ENCODE results near the gene SERTAD1.
"Not testable (repeated sequence)": the region's sequence is repeated elsewhere in the genome, so short reads cannot be mapped to it uniquely, and the experiment has no call there.

Gene SERTAD1

DNA sequence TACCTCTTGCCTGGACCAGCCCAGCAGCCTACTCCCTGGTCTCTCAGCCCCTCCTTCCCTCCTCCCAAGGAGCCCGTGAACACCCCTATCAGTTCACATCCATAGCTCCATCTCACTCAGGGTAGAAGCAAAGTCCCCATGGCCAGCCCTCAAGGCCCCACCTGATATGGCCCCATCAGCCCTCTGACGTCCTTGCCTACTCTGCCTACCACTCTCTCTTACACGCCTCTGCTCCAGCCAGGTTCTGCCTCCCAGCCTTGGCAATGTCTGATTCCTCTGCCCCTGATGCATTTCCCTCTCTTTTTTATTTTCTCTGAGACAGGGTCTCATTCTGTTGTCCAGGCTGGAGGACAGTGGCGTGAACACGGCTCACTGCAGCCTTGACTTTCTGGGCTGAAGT is 26.2 kb upstream of the SERTAD1 start:
- DNase-seq (ENCODE audit: low read depth, low spot score), result no peak

DNA sequence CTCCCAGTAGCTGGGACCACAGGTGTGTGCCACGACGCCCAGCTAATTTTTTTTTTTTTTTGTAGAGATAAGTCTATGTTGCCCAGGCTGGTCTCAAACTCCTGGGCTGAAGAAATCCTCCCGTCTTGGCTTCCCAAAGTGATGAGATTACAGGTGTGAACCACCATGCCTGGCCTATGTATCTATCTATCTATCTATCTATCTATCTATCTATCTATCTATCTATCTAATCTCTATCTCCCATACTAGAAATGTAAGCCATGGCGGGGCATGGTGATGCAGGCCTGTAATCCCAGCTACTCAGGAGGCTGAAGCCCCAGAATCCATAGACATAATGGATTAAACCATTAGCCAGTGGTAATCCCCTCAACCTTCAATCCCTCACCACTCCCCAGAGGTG is 24.9 kb upstream of the SERTAD1 start:
- no peak for DNase-seq (ENCODE audit: low read depth, low spot score)

DNA sequence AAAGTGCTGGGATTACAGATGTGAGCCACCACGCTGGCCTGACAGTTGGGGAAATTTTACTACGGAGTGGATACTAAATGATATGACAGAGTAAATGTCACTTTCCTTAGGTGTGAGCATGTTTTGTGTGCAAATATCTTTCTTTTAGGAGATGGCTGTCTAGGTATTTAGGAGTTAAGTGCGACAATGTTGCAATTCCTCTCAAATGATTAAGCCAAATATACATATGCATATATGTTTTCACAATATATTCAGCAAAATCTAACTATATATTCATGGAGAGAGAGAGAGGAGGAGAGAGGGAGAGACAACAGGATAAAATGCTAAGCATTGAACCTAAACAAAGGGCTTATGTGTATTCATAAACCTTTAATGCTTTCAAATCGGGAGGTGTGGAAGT is 23.7 kb upstream of the SERTAD1 start:
- no peak for DNase-seq (ENCODE audit: low read depth, low spot score)

DNA sequence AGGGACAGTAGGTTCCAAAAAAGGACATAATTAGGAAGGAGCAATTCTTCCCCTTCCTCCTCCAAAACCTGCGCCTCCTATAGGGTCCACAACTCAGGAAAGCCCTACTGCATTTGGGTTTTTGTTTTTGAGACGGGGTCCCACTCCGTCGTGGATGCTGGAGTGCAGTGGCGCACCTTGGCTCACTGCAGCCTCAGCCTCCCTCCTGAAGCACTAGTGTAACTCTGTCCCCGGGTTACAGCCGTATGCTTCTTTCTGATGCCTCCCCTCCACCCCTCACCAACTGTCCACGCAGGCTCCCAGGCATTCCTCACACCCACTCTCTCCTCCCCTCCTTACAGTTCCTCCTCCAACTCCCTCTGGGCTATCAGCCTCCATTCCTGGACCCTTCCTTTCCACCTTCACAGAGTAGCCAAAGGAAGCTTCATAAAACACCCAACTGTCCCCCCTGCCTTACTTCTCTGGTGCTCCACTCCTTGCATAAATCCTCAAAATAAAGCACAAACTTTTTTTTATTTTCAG is 20.5 kb upstream of the SERTAD1 start:
- DNase-seq (ENCODE audit: low read depth, low spot score), result no peak

DNA sequence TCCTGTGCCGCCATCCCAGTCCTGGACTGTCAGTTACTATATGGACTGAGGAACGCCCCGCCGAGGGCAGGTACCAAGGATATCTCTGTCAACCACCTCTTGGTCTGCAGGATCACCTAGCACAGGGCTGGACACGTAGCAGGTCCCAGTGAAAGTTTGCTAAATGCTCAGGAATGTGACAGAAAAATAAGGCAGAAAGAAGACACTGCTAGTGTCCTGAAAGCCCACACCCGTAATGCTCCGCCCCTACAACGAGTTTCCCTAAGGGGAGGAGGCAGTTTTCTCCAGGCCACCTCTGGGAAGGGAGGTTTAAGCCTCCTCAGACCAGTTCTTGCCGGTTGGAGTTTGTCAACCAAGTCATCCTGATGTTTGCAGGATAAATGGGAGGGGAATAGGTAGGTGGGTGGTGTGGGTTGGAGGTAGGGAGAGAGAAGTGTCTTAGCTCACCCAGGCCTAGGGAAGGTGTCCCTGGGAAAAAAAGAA is 20.0 kb upstream of the SERTAD1 start:
- DNase-seq (ENCODE audit: low read depth, low spot score), result no peak

DNA sequence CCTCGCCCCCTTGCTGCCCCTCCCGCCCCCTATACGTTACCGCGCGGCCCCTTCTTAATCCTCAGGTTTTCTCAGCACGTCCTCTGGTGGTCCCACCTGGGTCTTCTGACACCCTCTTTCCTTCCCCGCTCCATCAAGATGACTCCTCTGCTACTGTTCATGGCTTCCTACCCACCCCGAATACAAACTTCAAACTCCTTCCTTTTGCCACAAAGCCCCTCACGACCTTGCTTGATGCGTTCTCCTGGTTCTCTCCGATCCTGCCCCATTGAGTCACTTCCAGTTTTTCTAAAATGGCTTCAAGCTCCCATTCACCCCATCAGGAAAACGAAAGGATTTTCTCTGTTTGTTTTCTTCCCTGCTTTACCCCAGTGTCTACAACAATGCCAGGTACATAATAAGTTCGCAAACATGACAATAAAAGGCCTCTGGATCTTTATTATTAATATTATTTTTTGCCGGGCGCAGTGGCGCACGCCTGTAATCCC is 19.1 kb upstream of the SERTAD1 start:
- DNase-seq (ENCODE audit: low read depth, low spot score), result no peak

DNA sequence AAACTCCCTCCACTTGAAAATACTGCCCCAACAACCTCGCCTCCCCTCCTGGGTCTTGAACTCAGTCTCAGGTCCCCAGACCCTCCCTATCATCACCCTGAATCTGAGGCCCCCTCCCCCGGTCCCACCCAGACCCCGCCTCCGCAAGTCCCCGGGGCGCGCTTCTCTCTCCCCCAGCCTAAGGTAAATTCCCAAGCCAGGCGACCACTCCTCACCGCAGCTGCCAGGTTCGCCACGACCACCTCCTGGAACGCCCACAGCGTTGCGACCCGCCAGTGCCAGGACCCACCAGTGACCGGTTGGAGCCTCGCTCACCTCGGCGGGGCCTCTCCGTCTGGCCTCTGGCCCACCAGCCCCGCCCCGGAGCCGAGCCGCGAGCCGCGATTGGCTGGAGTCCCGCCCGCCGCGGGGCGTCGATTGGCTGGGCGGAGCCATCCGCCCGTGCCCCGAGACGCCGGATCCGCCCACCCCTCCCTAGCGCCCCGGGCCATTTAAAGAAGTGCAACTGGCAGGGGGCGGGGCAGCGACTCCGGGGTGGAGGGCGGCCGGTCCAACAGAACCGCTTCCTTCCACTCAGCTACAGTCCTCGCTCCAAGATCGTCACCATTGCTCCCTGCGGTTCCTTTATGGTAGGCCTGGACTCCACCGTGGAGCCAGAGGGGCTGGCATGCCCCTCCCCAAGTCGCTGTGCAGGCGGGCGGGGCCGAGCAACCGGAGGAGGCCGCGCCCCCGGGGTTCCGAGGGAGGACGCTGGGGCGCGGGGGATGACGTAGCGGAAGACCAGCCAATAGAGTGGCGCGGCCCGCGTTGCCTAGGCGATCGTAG is 18.4 kb upstream of the SERTAD1 start, which contains the start of gene SERTAD3:
TSS of gene SERTAD3 (minus strand) at position 336 of the 825 bp plus-strand sequence. CDS start 2,255 bp downstream, outside the sequence.
- peak; percentile 86 for DNase-seq (ENCODE audit: low read depth, low spot score)

DNA sequence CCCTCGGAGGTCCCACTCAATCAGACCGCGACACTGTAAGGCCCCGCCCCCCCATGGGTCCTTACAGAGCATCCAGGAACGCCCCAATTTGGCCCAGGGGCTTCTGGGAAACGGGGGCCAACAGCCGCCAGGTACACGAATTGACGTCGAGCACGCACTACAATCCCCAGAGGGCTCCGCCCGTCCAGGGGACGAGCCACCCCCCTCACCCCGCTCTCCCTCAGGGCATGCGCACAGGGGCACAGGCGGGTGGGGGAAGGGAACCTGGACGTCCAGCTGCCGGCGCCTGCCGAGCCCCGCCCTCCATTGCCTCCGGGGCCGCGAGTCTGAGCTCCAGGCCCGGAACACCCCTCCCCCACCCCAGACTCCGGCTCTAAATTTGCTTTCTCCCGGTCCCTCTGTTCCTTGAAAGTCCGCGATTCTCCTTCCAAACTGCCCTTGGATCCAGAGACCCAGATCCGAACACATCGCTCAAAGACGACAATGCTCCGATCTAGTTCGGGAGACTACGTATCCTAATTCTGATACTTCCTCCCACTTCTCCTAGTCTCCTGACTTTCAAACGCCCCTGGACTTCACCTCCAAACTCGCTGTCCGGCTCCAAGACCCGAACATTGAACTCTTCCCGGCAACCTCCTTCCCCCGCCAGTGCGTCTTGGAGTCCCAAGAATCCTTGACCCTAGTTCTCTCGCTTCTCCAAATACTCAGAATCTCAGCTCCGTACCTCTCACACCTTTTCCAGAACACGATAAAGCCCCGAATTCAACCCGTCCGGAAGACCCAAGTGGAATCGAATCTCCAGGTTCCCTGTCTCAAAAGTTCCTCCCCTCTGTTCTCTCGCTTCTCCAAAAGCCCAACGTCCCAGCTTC is 17.6 kb upstream of the SERTAD1 start:
- peak; percentile 97 for DNase-seq (ENCODE audit: low read depth, low spot score)

DNA sequence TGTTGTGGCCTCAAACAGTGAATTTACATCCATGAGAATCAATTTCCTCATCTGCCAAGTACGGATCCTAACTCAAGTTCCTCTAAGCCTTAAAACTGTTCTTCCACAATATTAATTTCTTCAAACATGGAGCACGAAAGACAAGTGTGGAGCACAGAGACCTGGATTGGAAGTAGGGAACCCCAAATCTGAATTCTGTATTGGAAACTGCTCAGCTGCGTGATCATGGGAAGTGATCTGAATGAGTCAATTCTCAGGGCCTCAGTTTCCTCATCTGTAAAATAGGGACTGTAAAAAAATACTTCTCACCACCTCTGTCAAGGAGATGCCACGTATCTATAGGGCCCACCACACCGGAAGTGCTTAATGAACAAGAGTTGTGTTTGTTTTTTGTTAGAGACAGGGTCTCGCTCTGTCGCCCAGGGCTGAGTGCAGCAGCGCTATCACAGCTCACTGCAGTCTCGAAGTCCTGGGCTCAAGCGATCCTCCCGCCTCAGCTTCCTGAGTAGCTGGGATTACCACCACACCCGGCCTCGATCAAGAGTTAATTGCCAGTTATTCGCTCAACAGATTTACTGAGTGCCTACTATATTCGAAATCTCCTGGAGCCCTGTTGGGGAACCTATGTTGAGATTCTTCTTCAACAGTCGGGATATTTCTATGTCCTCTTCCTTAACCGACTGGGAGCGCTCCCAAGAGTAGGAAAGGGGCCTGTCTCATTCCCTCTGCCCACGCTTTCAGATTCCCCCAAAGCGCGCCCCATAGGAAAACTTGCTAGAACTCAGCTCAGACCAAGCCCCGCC is 16.7 kb upstream of the SERTAD1 start:
- DNase-seq (ENCODE audit: low read depth, low spot score), result no peak

DNA sequence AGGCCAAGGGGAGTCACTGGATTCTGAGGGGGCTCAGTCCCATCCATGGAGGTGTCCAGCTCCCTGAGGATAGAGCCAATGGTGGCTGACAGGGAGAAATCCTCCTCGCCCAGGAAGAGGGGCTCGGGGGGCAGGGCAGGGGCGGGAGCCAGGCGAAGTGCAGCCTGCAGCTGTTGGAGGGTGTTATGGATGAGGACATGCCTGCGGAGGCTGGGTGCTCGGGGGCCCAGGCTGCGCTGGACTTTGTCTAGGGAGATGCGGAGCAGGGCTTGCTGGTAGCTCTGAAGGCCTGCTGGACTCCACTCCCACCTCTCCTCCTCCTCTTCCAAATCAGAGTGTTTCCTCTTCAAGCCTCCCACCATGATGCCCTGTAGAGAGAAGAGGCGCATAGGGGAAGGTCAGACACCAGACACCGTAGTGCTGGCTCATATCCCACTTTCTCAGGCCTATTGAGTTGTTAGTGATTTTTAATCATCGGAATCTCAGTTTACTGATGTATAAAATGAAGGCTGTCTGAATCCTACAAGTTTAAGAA is 16.0 kb upstream of the SERTAD1 start:
- DNase-seq (ENCODE audit: low read depth, low spot score), result no peak

DNA sequence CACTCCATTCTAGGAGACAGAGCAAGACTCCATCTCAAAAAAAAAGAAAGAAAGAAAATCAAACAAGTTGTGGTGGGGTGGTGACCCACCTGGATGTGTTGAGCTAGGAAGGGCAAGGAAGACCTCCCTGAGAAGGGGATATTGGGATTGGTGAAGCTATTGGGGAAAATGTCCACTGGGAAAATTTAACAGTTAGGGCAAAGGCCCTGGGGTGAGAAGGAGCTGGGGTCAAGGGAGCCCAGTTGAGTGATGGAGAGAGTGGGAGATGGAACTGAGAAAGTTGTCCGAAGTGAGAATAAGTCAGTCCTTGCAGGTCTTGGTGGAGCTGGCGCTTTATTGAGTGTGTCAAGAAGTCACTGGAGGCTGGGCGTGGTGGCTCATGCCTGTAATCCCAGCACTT is 12.5 kb upstream of the SERTAD1 start:
- no peak for DNase-seq (ENCODE audit: low read depth, low spot score)

DNA sequence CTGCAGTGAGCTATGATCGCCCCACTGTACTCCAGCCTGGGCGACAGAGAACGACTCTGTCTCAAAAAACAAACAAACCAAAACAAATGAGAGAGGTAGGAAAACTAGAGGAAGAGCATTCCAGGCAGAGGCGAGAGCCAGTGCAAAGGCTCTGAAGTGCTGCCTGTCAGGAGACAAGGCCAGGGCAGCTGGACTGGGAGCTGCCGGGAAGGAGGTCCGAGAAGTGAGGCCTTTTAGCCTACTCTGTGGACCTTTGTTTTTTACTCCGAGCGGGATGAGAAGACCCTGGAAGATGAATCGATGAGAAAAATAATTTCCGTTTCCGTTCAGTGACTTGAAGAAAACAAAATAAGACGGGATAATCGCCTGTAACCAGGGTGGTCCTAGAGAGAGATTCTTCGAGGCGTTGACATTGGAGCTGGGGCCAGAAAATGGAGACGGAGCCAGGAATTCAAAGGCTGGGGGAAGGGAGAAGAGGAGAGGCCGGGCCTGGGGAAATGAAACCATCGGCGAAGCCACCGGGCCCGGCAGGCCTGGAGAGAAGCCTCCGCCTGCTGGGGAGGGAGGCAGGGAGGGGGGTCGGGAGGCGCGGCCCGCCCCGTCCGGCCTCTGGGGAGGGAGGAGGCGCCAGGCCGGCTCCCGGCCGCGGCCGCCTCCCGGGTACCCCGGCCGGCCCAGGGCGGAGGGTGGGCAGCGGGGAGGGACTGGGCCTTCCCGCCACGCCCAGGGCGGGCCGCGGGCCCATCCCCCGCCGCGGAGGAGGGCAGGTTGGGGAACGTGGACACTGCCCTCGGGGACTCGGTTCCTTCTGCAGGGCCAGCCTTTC is 7.8 kb upstream of the SERTAD1 start:
- DNase-seq (ENCODE audit: low read depth, low spot score), result peak; percentile 38

DNA sequence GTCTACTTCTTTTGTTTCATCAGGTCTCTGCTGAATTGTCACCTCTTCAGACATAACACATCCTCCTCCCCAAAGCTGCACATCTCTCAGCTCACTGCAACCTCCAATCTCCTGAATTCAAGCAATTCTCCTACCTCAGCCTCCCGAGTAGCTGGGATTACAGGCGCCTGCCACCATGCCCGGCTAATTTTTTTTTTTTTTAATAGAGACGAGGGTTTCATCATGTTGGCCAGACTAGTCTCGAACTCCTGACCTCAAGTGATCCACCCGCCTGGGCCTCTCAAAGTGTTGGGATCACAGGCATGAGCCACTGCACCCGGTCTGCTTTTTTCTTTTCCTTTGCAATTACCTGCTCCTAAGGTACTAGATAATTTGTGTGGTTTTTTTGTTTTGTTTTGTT is 7.0 kb upstream of the SERTAD1 start:
- not testable (repeated sequence) for DNase-seq (ENCODE audit: low read depth, low spot score)

DNA sequence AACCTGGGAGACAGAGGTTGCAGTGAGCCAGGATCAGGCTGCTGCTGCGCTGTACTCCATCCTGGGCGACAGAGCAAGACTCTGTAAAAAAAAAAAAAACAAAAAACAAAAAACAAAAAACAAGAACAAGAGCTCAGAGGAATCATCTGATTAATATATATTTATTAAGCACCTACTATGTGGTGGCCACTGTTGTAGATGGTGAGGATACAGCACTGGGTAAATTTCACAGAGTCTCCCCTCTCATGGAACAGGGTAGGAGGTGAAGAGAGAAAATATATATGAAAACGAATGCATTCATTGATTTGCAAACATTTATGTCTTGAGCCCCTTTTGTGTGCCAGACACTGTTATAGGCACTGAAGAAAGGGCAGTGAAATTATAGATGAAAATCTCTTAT is 5.9 kb upstream of the SERTAD1 start:
- DNase-seq (ENCODE audit: low read depth, low spot score), result no peak

DNA sequence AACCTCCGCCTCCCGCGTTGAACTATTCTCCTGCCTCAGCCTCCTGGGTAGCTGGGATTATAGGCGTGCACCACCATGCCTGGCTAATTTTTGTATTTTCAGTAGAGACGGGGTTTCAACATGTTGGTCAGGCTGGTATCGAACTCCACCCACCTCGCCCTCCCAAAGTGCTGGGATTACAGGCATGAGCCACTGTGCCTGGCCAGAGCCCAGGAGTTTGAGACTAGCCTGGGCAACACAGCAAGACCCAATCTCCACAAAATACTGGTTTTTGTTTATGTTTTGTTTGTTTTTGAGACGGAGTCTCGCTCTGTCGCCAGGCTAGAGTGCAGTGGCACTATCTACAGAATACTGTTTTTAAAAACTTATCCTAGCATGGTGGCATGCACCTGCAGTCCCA is 4.5 kb upstream of the SERTAD1 start:
- not testable (repeated sequence) for DNase-seq (ENCODE audit: low read depth, low spot score)

DNA sequence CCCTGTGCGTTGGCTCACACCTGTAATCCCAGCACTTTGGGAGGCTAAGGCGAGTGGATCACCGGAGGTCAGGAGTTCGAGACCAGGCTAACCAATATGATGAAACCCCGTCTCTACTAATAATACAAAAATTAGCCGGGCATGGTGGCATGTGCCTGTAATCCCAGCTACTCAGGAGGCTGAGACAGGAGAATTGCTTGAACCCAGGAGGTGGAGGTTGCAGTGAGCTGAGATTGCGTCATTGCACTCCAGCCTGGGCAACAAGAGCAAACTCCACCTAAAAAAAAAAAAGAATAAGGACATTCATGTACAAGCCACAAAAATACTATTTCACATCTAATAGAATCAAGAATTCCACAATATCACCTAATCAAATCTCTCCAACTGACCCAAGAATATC is 2.4 kb upstream of the SERTAD1 start:
- DNase-seq (ENCODE audit: low read depth, low spot score), result not testable (repeated sequence)

DNA sequence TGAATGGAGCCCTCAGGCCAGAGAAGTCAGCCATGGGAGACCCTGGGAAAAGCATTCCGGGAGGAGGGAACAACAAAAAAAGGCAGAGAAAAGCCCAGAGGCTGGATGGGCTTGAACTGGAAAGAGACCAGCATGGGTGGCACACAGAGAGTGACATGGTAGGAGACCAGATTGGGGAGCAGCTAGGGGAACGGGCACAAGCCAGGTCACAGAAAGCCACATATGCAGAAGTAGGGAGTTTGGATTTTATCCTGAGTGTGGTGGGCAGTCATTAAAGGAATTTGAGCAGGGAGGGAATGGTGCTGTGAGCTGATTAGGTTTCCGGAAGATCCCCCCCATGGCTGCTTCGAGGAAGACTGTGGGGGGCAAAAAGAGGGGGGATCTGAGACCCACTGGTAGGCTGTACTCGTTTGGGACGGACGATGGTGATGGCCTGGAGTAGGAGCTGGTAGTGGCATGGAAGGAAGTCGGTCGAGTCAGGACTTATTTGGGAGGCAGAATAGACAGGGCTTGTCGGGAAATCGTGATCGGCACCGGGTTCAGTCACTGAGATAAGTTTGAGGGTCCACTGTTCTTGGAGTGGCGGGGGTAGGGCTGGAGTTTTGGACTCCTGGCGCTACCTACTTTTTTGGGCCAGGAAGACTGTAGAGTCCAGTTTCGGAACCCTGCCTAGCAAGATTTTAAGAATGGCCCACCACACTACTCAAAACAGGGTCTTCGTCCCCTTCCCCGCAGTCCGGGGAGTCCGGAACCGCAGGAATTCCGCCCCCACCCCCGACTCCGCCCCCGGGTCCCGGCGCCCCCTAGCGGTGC is 949 bp downstream of the SERTAD1 start:
- no peak for DNase-seq (ENCODE audit: low read depth, low spot score)

DNA sequence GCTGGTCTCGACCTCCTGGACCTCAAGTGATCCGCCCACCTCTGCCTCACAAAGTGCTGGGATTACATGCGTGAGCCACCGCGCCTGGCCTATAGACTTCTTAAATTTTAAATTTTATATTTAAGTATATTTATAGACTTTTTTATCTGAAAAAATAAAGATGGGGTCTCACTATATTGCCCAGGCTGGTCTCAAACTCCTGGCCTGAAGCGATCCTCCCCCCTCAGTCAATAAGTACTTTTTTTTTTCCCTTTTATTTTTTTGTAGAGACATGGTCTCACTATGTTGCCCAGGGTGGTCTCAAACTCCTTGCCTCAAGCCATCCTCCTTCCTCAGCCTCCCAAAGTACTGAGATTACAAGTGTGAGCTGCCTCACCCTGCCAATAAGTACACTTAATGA is 1.9 kb downstream of the SERTAD1 start:
- no peak for DNase-seq (ENCODE audit: low read depth, low spot score)

Data from brain pericyte (primary cell).